Thyroid gland (tissue), 4 donors: Measurements from ENCODE around the gene ZNF814.

Experiments used
- CTCF ChIP-seq, 6 experiments: fragments of 200-600 bp in 3 of 6; fragments of 450-650 bp in 3 of 6; sonication (generic) in 3 of 6; IDR thresholded peaks; one replicate each; pipeline ENCODE4 v1.5.1; 2016 to 2019; ENCODE audit warnings: antibody characterized with exemption in 6 of 6, mild to moderate bottlenecking in 2 of 6, inconsistent platforms in 1 of 6, moderate library complexity in 1 of 6
- POLR2A ChIP-seq, 2 donors: fragments of 450-650 bp; IDR thresholded peaks; one replicate each; pipeline ENCODE4 v1.6.1; 2017; ENCODE audit warnings: antibody characterized with exemption in 2 of 2, mild to moderate bottlenecking in 2 of 2, moderate library complexity in 1 of 2

- TF ChIP-seq CTCF (IDR thresholded peaks at IDR 0.05) (peak in 3 of 6 experiments; percentile 31 to 41 (median 40)), POLR2A (IDR thresholded peaks at IDR 0.05) (peak in 1 of 2 donors; percentile 50)
Measured at GRCh38 chr19:57888560-57889231, at the start of gene ZNF814.
